ENCODE results near the gene TMEM140.

DNA sequence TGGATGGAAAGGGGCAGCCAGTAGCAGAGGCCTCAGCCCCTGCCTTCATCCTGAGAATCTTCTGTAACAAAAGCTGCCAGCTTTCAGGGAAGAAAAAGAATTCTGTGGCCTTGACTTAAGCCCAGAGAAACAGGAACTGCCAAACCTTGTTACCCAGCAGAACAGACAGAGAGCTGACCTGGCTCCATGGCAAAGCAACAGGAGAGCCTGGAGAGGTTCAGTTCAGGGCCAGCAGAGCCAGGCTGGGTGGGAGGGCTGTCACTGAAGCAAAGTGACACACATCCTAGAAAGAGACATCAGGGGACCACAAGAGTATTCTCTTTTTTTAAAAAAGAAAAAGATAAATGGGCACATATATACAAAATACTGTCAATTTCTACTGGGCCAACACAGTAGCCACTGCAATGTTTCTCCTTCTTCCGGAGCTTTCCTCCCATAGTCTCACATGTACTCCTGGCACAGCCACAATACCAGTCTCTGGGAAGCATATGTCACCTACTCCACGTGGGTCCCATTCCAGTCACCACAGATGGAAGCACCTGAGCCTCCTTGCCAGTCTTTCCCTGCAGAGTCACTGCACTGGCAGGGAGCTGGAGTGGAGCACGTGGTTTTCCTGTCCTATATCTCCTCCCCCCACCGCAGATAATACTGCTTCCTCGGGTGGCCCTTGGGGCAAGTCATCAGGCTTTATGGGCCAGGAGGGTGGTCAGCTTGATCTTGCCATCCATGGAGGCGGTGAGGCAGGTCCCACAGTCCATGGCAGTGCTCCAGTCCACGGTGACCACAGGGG lies 37.8 kb downstream of the TMEM140 start:
- TF ChIP-seq, protein P1, sequence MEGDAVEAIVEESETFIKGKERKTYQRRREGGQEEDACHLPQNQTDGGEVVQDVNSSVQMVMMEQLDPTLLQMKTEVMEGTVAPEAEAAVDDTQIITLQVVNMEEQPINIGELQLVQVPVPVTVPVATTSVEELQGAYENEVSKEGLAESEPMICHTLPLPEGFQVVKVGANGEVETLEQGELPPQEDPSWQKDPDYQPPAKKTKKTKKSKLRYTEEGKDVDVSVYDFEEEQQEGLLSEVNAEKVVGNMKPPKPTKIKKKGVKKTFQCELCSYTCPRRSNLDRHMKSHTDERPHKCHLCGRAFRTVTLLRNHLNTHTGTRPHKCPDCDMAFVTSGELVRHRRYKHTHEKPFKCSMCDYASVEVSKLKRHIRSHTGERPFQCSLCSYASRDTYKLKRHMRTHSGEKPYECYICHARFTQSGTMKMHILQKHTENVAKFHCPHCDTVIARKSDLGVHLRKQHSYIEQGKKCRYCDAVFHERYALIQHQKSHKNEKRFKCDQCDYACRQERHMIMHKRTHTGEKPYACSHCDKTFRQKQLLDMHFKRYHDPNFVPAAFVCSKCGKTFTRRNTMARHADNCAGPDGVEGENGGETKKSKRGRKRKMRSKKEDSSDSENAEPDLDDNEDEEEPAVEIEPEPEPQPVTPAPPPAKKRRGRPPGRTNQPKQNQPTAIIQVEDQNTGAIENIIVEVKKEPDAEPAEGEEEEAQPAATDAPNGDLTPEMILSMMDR (IDR thresholded peaks at IDR 0.05) = no peak
- TF ChIP-seq POLR2A (IDR thresholded peaks at IDR 0.05) = no peak
- no peak for TF ChIP-seq POLR2AphosphoS5 (IDR thresholded peaks at IDR 0.05)
- no peak for TF ChIP-seq EP300 (IDR thresholded peaks at IDR 0.05)

Measured in suprapubic skin (tissue), 4 donors.